ENCODE measurements around the gene SUCLA2.

Gene SUCLA2

DNA sequence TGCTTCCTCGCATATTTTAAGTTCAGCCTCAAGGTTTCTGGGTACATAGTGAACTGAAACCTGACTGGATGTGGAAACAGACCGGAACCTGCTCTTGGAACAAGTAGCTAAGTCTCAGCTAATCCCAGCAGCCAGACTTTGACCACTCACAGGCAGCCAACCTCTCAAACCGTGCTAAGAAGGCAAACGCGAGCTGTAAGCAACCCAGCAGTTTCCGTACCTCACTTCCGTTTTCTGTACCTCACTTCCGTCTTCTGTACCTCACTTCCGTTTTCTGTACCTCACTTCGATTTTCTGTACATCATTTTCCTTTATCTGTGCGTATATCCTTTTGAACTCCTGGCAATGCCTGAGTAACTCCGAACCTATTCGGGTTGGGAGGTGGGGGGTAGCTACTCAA, 96.8 kb downstream of the SUCLA2 start:
- peak in 1 of 58 donors; percentile 2 for DNase-seq

DNA sequence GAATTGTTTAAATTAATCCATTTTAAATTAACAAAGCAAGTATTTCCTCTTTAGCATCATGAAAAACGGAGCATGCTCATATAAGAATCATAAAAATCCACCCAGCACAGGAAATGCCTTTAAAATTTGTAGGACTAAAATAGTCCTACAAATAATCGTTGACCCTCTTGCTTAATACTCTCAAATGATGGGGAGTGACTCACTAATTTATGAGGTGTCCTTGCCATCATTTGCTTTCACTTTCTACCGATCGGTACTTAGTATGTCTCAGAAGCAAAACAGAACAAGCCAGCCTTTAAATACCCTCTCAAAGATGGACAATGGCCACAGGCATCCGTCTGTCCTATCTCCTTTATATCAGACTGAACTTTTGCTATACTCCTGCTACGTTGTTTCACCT, 97.2 kb downstream of the SUCLA2 start:
- DNase-seq, result no peak

DNA sequence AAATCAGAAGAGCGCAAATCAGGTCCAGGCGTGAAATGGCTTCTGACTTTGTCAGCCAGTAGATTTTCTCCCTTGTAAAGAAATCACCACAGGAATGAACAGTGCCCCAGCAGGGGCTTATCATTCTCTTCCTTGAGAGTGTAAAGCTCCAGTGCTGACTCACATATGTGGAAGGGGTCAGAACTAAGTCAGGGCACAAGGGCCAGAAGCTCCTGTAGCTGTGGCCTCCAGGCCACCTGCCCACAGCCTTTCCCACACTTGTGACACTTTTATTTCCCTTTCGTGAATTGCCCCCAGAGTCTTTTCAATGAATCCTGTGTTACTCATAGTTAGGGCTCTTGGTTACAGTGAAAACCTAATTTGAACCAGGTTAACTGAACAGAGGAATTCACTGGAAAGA, 99.6 kb downstream of the SUCLA2 start:
- DNase-seq, result no peak

DNA sequence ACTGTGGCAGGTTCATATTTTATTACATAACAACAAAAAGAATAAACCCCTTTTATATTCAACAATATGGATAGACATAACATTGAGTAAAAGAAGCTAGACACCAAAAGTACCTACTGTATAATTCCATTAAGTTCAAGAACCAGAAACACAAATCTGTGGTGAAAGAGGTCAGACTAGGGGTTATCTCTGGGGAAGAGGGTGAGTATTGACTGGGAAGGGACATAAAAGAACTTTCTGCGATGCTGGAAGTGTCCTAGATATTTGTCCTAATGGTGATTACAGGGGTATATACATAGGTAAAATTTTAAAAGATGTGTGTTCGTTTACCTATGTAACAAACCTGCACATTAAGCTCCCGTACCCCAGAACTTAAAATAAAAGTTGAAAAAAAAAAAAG, 103.0 kb downstream of the SUCLA2 start:
- DNase-seq, result no peak

DNA sequence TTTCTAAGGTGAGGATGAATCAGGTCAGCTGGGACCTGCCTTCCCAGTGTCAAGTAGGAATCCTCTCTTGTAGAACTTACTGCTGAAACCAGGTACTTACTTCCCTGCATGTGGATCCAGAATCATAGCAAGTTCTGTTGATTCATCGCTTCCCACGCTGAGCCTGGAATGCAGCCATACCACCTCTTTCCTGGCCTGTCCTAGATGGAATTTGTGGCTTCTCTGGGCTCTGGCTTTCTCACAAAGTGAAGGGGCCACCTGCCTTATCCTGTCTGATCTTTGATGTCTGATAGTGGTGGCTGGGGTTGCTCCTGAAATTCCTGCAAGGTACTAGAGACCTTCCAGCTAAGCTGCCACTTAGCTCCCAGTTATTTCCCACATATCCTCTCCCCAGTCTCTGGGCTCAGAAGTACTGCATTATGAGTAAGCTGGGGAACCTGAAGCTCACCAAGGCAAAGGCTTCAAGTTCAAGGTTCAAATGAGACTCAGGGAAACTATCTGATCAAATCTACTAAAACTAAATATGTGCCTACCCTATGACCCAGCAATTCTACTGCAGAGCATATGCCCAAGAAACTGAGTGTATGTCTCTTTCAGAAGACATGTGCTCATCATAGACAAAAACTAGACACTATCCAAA, 103.5 kb downstream of the SUCLA2 start:
- DNase-seq, result peak in 15 of 58 donors; percentile 1 to 42 (median 10)

DNA sequence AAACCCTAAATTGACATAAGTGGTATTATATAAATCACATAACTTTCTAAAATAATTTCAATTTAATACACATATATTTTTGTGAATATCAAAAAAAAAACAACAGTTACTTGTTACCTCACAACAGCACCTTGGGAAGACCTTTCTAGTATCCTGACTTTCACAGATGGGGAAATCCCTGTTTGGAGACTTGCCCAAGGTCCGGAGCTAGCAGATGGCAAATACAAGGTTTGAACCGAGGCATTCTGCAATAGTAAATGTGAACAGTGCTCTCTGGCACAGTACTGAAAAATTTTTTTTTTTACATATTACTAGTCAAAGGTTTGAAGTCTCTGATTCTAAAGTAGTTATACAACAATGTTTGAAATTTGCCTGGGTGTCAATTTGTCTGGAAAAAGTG, 104.5 kb downstream of the SUCLA2 start:
- no peak for DNase-seq

DNA sequence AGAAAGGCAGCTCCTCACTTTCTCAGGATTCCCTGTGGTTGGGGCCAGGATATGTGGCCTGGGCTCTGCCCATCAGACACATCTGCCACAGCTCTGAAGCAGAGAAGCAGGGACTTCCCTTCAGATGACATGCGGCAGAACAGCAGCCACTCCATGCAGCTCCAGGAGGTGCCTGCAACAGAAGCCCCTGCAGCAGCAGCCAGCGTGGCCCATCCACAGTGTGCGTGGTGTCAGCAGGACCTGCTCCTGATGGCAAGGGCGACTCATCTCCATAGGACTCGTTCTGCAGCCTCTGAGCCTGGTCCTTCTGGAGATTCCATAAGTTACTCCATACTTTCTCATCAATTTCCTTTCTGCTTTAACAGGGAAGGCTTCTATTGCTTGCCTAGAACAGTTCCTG, 105.0 kb downstream of the SUCLA2 start:
- DNase-seq, result no peak

DNA sequence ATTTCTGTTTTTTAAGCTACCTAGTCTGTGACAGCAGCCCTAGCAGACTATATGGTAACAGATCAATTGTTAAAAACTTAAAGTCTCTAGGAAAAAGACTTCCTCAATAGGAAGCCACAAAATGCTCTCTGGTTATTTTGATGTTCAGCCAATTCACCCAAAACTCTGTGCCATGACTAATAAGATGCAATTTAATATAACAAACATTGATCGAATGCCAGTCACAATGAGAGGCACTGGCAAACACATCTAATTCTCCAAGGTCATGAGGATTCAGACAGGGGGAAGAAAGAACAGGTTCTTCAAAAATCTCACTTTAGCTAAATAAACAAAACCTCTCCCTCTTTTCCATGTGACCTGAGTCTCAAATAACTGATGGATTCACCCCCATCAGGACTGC, 107.5 kb downstream of the SUCLA2 start:
- no peak for DNase-seq
